Tibial artery (tissue), 4 donors: ENCODE data around the gene SH3BP2.

Experiments used
- DNase-seq, 2 donors: peaks; one replicate each; pipeline ENCODE4 v3.0.0-alpha.2; 2019
- H3K27ac ChIP-seq, 2 donors: fragments of 200-600 bp; sonication (generic) in 1 of 2; 1 replicate in 1 of 2; 2 replicates in 1 of 2; pipeline ENCODE4 v1.5.1; 2018 to 2019; ENCODE audit warnings: mild to moderate bottlenecking in 1 of 2
- H3K27me3 ChIP-seq, 2 donors: fragments of 200-600 bp; sonication (generic) in 1 of 2; one replicate each; pipeline versions ENCODE4 v1.5.1 to v1.6.0; 2016 to 2019
- H3K36me3 ChIP-seq, 3 donors: fragments of 200-600 bp; sonication (generic) in 2 of 3; one replicate each; pipeline ENCODE4 v1.5.1; 2016 to 2019; ENCODE audit warnings: mild to moderate bottlenecking in 2 of 3
- H3K4me1 ChIP-seq, 4 donors: fragments of 200-600 bp; sonication (generic) in 2 of 4; 1 replicate in 3 of 4; 2 replicates in 1 of 4; pipeline ENCODE4 v1.5.1; 2016 to 2019
- H3K4me3 ChIP-seq, 2 donors: fragments of 200-600 bp; sonication (generic) in 1 of 2; 1 replicate in 1 of 2; 2 replicates in 1 of 2; pipeline ENCODE4 v1.5.1; 2018 to 2019; ENCODE audit warnings: mild to moderate bottlenecking in 2 of 2
- H3K9me3 ChIP-seq, 3 donors: fragments of 200-600 bp; sonication (generic) in 1 of 3; one replicate each; pipeline ENCODE4 v1.5.1; 2016 to 2019
- CTCF ChIP-seq, 2 experiments: fragments of 200-600 bp in 1 of 2; fragments of 450-650 bp in 1 of 2; IDR thresholded peaks; one replicate each; pipeline ENCODE4 v1.5.1; 2017 to 2019; ENCODE audit warnings: antibody characterized with exemption in 2 of 2, mild to moderate bottlenecking in 1 of 2, moderate library complexity in 1 of 2
- intact Hi-C: fragments of 100-400 bp; cut with DNase I; formaldehyde crosslinking; loops from one replicate; pipeline ENCODE4 v1.15.0; 2023; ENCODE audit warnings: low total_unique reads

SH3BP2 gene

GRCh38 chr4:2830632-2831610 is 38.0 kb downstream of the SH3BP2 start:
- DNase-seq = peak in 1 of 2 donors; percentile 58
- H3K4me3 ChIP-seq = no peak overlapping the region
- intact Hi-C loops = no loop called here

GRCh38 chr4:2831611-2832308 is 38.9 kb downstream of the SH3BP2 start:
- Histone ChIP-seq H3K36me3 (peaks cover 0 to 83% (median 44%) of the 10 kb centered on the region in 3 donors), H3K4me1 (peaks cover 0 to 4% (median 2%) of the 10 kb centered on the region in 4 donors), H3K27me3 (no peaks in the 10 kb centered on the region), H3K4me3 (no peak overlapping the region), H3K9me3 (no peaks in the 10 kb centered on the region), H3K27ac (no peak overlapping the region)
- no peak for TF ChIP-seq CTCF (IDR thresholded peaks at IDR 0.05)
- intact Hi-C loops = no loop called here
- peak in 1 of 2 donors; percentile 50 for DNase-seq

More at GRCh38 chr4:2830632-2831610, 38.0 kb downstream of the SH3BP2 start:
- Histone ChIP-seq H3K27ac (no peak overlapping the region), H3K36me3 (peaks cover 0 to 88% (median 44%) of the 10 kb centered on the region in 3 donors), H3K4me1 (no peaks in the 10 kb centered on the region), H3K27me3 (no peaks in the 10 kb centered on the region), H3K9me3 (no peaks in the 10 kb centered on the region)
- TF ChIP-seq CTCF (IDR thresholded peaks at IDR 0.05) = no peak

DNA sequence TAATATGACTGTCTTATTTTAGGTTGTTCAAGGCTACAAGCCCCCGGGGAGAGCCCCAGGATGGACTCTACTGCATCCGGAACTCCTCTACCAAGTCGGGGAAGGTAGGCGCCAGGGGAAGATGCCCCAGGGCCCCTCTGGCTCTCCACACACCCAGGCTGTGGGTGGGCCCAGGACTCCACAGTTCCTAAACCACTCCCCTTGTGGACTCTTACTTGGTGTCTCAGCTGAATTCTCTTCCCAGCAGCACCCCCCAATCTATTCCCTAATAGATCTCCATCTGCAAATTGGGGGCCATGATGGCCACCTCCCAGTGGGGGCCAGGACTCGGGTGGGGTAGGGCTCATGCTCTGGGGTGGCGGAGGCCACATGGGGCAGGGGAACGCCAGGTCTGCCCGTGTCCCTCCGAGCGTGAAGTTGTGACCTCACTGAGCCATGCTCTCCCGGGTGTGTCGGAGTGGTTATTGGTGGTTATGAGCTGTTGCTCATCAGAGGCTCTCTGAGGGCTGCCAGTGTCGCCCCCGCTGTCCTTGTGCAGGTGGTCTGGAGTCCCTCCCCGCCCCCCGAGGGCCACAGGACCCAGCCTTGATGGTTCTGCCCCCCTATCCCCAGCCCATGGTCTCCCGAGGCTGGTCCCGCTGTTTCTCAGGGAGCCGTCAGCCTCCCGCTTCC is 39.6 kb downstream of the SH3BP2 start:
- no peak for TF ChIP-seq CTCF (IDR thresholded peaks at IDR 0.05)
- Histone ChIP-seq H3K4me1 (peaks cover 0 to 11% (median 7%) of the 10 kb centered on the region in 4 donors), H3K27me3 (no peaks in the 10 kb centered on the region), H3K9me3 (no peaks in the 10 kb centered on the region), H3K4me3 (no peak overlapping the region), H3K36me3 (peaks cover 0 to 77% (median 40%) of the 10 kb centered on the region in 3 donors), H3K27ac (no peak overlapping the region)
- intact Hi-C loops = no loop called here
- peak in 1 of 2 donors; percentile 37 for DNase-seq

- Histone ChIP-seq H3K27me3 (no peaks in the 10 kb centered on the region), H3K27ac (no peak overlapping the region), H3K36me3 (peaks cover 0 to 70% (median 39%) of the 10 kb centered on the region in 3 donors), H3K4me1 (peaks cover 0 to 17% (median 10%) of the 10 kb centered on the region in 4 donors), H3K4me3 (no peak overlapping the region), H3K9me3 (no peaks in the 10 kb centered on the region)
- intact Hi-C loops = no loop called here
- peak in 1 of 2 donors; percentile 48 for DNase-seq
- TF ChIP-seq CTCF (IDR thresholded peaks at IDR 0.05) = no peak
Observed at GRCh38 chr4:2832981-2833670, 40.2 kb downstream of the SH3BP2 start.

DNA sequence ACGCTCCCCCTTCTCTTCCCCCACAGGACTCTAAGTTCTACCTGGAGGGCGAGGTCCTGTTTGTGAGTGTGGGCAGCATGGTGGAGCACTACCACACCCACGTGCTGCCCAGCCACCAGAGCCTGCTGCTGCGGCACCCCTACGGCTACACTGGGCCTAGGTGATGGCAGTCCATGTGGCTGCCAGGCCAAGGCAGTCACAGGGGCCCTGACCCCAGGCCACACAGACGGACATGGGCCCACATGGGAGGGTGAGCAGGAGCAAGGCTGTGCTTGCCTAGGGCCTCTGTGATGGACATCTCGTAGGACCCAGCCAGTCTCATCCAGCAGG is 40.8 kb downstream of the SH3BP2 start:
- H3K27ac ChIP-seq = no peak overlapping the region
- H3K4me3 ChIP-seq = no peak overlapping the region
- peaks cover 0 to 65% (median 39%) of the 10 kb centered on the region in 3 donors for H3K36me3 ChIP-seq
- H3K9me3 ChIP-seq = no peaks in the 10 kb centered on the region
- intact Hi-C loops = no loop called here
- H3K4me1 ChIP-seq = peaks cover 0 to 17% (median 11%) of the 10 kb centered on the region in 4 donors
- DNase-seq = peak in 1 of 2 donors; percentile 53
- no peak for TF ChIP-seq CTCF (IDR thresholded peaks at IDR 0.05)
- no peaks in the 10 kb centered on the region for H3K27me3 ChIP-seq
